ENCODE data around the gene RGS19.

GRCh38 chr20:64032706-64033624, 46.4 kb downstream of the RGS19 start:
- TF ChIP-seq ZFX (IDR thresholded peaks at IDR 0.05; ENCODE audit: borderline replicate concordance) (no peak), CTCF (IDR thresholded peaks at IDR 0.05) (no peak)
